Calu3 (cell line): ENCODE data around the gene DLG2. TPM values are rescaled to one million over a fixed set of nuclear protein-coding genes. Genes with fewer than 3 reads are reported as not detected.

Source experiments
- BruUV-seq: library from RNA; stranded (reverse); fragments of 400-500 nt; replicated peaks from 2 replicates; lab custom pipeline; 2021; lab: Mats Ljungman, UMichigan
- CTCF ChIA-PET: fragments of 300-600 bp; sonication (Branson Sonifier 250); formaldehyde crosslinking; loops from one replicate; lab custom pipeline; 2022; ENCODE audit warnings: antibody characterized with exemption; lab: Charles Lee
- DNase-seq: peaks from one replicate; pipeline ENCODE4 v3.0.0; 2022
- H3K27ac Mint-ChIP-seq: one replicate; pipeline ENCODE4 v1.8.0; 2022; ENCODE audit warnings: mixed read lengths; ENCODE audit not compliant: unreplicated experiment
- H3K27me3 Mint-ChIP-seq: one replicate; pipeline ENCODE4 v1.8.0; 2022; ENCODE audit warnings: mixed read lengths; ENCODE audit not compliant: unreplicated experiment
- H3K36me3 Mint-ChIP-seq: one replicate; pipeline ENCODE4 v1.8.0; 2022; ENCODE audit warnings: mild to moderate bottlenecking, moderate library complexity, mixed read lengths; ENCODE audit not compliant: insufficient read depth, unreplicated experiment
- H3K4me1 Mint-ChIP-seq: one replicate; pipeline ENCODE4 v1.8.0; 2022; ENCODE audit warnings: mild to moderate bottlenecking, low read depth, mixed read lengths; ENCODE audit not compliant: unreplicated experiment
- H3K4me3 Mint-ChIP-seq: one replicate; pipeline ENCODE4 v1.8.0; 2022; ENCODE audit warnings: mild to moderate bottlenecking, low read depth, moderate library complexity, mixed read lengths; ENCODE audit not compliant: unreplicated experiment
- H3K9me3 Mint-ChIP-seq: one replicate; pipeline ENCODE4 v1.8.0; 2022; ENCODE audit warnings: low read depth, mixed read lengths; ENCODE audit not compliant: unreplicated experiment
- intact Hi-C: fragments of 100-400 bp; cut with micrococcal nuclease; formaldehyde crosslinking; loops from one replicate; pipeline ENCODE4 v1.10.0; 2022; ENCODE audit not compliant: unreplicated experiment
- total RNA-seq: library from RNA; stranded (reverse); gene quantifications from 2 replicates; pipeline ENCODE4 v1.2.3, GENCODE V29; 2022
- TF ChIP-seq, protein P1 (sequence below): fragments of 200-600 bp; IDR thresholded peaks from one replicate; pipeline ENCODE4 v1.8.0; 2022; ENCODE audit warnings: antibody characterized with exemption; ENCODE audit not compliant: unreplicated experiment

DLG2 gene
- total RNA-seq, 1 experiment from 2014 or later, result 0.71 TPM

DNA sequence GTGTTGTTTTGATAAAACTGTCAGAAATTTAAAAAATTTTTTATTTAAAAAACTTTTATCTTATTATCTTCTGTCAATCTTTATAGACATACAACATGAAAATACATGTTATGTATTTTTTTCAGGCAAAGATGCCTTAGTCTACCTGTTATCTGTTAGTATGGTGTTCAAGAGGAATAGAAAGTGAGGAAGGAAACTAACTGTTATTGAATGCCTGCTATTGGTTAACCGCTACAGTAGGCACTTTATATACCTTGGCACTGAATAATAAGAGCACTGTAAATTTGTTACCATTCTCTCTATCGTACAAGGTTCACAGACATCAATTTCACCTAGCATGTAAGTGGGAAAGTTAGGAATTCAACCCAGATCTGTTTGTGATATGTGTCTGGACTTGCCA lies 2068.9 kb downstream of the DLG2 start:
- H3K27me3 Mint-ChIP-seq, result peaks cover 14% of the 10 kb centered on the region
- H3K36me3 Mint-ChIP-seq, result no peaks in the 10 kb centered on the region
- TF ChIP-seq, protein P1, sequence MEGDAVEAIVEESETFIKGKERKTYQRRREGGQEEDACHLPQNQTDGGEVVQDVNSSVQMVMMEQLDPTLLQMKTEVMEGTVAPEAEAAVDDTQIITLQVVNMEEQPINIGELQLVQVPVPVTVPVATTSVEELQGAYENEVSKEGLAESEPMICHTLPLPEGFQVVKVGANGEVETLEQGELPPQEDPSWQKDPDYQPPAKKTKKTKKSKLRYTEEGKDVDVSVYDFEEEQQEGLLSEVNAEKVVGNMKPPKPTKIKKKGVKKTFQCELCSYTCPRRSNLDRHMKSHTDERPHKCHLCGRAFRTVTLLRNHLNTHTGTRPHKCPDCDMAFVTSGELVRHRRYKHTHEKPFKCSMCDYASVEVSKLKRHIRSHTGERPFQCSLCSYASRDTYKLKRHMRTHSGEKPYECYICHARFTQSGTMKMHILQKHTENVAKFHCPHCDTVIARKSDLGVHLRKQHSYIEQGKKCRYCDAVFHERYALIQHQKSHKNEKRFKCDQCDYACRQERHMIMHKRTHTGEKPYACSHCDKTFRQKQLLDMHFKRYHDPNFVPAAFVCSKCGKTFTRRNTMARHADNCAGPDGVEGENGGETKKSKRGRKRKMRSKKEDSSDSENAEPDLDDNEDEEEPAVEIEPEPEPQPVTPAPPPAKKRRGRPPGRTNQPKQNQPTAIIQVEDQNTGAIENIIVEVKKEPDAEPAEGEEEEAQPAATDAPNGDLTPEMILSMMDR, result no peak
- BruUV-seq, result no TSS peak
- no peaks in the 10 kb centered on the region for H3K9me3 Mint-ChIP-seq
- CTCF ChIA-PET, result interaction anchor here (0.6 kb wide), 1 partner anchor 1695 kb away, joined by 3 read pairs; no protein-coding TSS in a partner anchor
- DNase-seq, result no peak
- no peak overlapping the region for H3K27ac Mint-ChIP-seq
- intact Hi-C loops, result no loop called here
- H3K4me3 Mint-ChIP-seq, result no peak overlapping the region
- H3K4me1 Mint-ChIP-seq, result no peaks in the 10 kb centered on the region

DNA sequence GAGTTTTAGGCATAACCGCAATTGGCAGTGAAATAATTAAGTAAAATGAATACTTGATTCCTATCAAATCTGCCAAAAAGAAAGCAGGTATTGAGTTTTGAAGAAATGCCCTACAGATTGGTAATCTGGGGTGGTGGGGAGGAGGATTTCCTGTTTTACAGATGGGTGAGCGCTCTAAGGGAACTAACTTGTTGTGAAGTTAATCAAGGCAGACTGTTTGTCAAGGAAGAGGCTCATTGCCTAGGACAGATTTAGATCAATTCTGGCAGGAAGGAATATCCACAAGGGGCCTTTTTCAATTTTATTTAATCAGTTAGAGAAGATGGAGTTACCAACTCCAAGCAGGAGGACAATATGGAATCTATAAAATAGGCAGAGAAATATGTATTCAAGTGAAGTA lies 2069.5 kb downstream of the DLG2 start:
- no peak for DNase-seq
- Mint-ChIP-seq H3K9me3 (no peaks in the 10 kb centered on the region), H3K4me1 (no peaks in the 10 kb centered on the region), H3K27me3 (peaks cover 20% of the 10 kb centered on the region), H3K36me3 (no peaks in the 10 kb centered on the region), H3K4me3 (no peak overlapping the region), H3K27ac (no peak overlapping the region)
- TF ChIP-seq, protein P1, result no peak
- no TSS peak for BruUV-seq
- CTCF ChIA-PET, result no interaction called here
- intact Hi-C loops, result no loop called here

DNA sequence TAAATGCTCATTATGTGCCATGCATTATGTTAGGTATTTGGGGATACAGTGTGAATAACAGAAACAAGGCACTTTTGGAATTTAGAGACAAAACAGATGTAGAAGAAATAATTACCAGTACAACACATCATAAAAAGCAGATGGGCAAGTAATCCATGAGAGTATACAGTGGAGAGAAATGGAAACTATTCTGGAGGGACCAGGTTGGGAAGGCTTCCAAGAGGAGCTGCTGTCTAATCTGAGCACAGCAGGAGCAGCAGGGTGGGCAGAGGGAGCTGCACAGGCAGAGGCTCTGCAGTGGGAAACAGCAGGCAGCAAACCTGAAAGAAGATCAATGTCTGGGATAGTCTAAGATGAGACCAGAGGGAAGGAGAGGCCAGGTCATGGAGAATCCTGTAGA lies 2072.3 kb downstream of the DLG2 start:
- intact Hi-C loops, result no loop called here
- no TSS peak for BruUV-seq
- Mint-ChIP-seq H3K9me3 (no peaks in the 10 kb centered on the region), H3K27ac (no peak overlapping the region), H3K4me1 (no peaks in the 10 kb centered on the region), H3K4me3 (no peak overlapping the region), H3K27me3 (peaks cover 33% of the 10 kb centered on the region), H3K36me3 (no peaks in the 10 kb centered on the region)
- TF ChIP-seq, protein P1, result no peak
- CTCF ChIA-PET, result no interaction called here
- no peak for DNase-seq

DNA sequence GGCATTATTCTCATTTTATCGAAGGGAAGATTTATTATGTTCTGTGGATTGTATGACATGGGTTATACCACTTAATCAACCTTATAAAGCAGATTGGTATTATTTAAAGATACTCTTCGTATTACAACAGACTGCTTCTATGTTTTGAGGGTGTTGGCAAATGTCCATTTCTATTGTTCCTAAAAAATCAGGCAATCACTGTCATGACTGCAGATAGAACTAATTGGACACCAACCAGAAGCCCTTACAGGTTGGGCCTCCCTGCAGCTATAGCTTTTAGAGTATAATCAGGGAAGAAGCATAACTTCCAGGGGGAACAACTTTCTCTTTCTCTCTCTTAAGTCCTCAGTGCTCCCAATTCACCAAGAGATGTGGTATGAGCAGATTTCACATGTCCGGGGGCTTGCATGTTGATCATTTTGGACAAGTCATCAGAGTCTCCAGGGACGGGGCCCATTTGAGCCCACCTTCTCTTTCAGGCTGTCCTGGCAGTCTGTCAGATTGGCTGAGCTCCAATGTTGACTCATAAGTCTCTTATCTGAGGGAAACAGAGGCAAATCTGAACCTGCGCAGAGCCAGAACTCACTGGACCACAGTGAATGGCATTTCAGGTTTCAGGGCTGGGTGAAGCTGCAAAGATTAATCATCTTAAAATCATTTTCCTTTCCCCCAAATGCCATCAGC lies 2077.0 kb downstream of the DLG2 start:
- H3K27ac Mint-ChIP-seq, result no peak overlapping the region
- DNase-seq, result no peak
- intact Hi-C loops, result no loop called here
- no TSS peak for BruUV-seq
- CTCF ChIA-PET, result no interaction called here
- TF ChIP-seq, protein P1, result no peak
- no peaks in the 10 kb centered on the region for H3K4me1 Mint-ChIP-seq
- H3K36me3 Mint-ChIP-seq, result no peaks in the 10 kb centered on the region
- peaks cover 49% of the 10 kb centered on the region for H3K27me3 Mint-ChIP-seq
- no peaks in the 10 kb centered on the region for H3K9me3 Mint-ChIP-seq
- H3K4me3 Mint-ChIP-seq, result no peak overlapping the region
